Kidney epithelial cell (primary cell): Measurements from ENCODE around the gene NPAS1. TPM values are rescaled to one million over a fixed set of nuclear protein-coding genes. Genes with fewer than 3 reads are reported as not detected.

Experiments used
- DNase-seq: peaks from one replicate; pipeline ENCODE4 v3.0.0-alpha.2; 2010; ENCODE audit warnings: low read depth
- H3K27me3 ChIP-seq: 2 replicates; pipeline ENCODE4 v1.6.0; 2011; ENCODE audit warnings: low read length; ENCODE audit not compliant: control insufficient read depth, insufficient read depth
- H3K36me3 ChIP-seq: 2 replicates; pipeline ENCODE4 v1.5.1; 2011; ENCODE audit warnings: low read length; ENCODE audit not compliant: control insufficient read depth, insufficient read depth
- H3K4me3 ChIP-seq: 2 replicates; pipeline ENCODE4 v1.5.1; 2011; ENCODE audit warnings: low read depth, mild to moderate bottlenecking, control low read depth, low read length
- CTCF ChIP-seq: IDR thresholded peaks from 2 replicates; pipeline ENCODE4 v1.5.1; 2011; ENCODE audit warnings: mild to moderate bottlenecking, moderate library complexity, low read length, control low read depth, inconsistent platforms; ENCODE audit not compliant: insufficient read depth, poor library complexity, severe bottlenecking
- total RNA-seq: library from RNA; depleted of rRNA; stranded (reverse); fragments of >200 nt; gene quantifications from 2 replicates; pipeline ENCODE4 v1.2.3, GENCODE V29; 2015

Gene NPAS1
- total RNA-seq, 1 donor from 2014 or later = 1.6 TPM

- no peak for TF ChIP-seq CTCF
- DNase-seq = no peak
- Histone ChIP-seq H3K27me3 (no peaks in the 10 kb centered on the region), H3K4me3 (no peak overlapping the region), H3K36me3 (peaks cover 3% of the 10 kb centered on the region)
These were observed 61.5 kb downstream of the NPAS1 start for GRCh38 chr19:47081095-47081494.

GRCh38 chr19:47082493-47082892 is 62.9 kb downstream of the NPAS1 start:
- Histone ChIP-seq H3K27me3 (no peaks in the 10 kb centered on the region), H3K4me3 (no peak overlapping the region), H3K36me3 (peaks cover 2% of the 10 kb centered on the region)
- TF ChIP-seq CTCF = no peak
- no peak for DNase-seq

- Histone ChIP-seq H3K36me3 (peaks cover 4% of the 10 kb centered on the region), H3K4me3 (no peak overlapping the region), H3K27me3 (no peaks in the 10 kb centered on the region)
- TF ChIP-seq CTCF = no peak
- no peak for DNase-seq
These were observed 65.3 kb downstream of the NPAS1 start for GRCh38 chr19:47084879-47085439.

GRCh38 chr19:47086280-47086679 is 66.6 kb downstream of the NPAS1 start:
- no peak for DNase-seq
- no peaks in the 10 kb centered on the region for H3K27me3 ChIP-seq
- H3K36me3 ChIP-seq = peaks cover 4% of the 10 kb centered on the region
- no peak overlapping the region for H3K4me3 ChIP-seq
- TF ChIP-seq CTCF = no peak

GRCh38 chr19:47089767-47090350 is 70.2 kb downstream of the NPAS1 start:
- no peak for TF ChIP-seq CTCF
- DNase-seq = no peak
- Histone ChIP-seq H3K36me3 (peaks cover 2% of the 10 kb centered on the region), H3K4me3 (no peak overlapping the region), H3K27me3 (no peaks in the 10 kb centered on the region)

GRCh38 chr19:47093254-47093653 is 73.6 kb downstream of the NPAS1 start:
- no peak for TF ChIP-seq CTCF
- no peak for DNase-seq
- no peaks in the 10 kb centered on the region for H3K27me3 ChIP-seq
- H3K36me3 ChIP-seq = peaks cover 3% of the 10 kb centered on the region
- no peak overlapping the region for H3K4me3 ChIP-seq
